Stromal cell of bone marrow (primary cell): ENCODE data around the gene RNF223.
"Not testable (repeated sequence)": the region's sequence is repeated elsewhere in the genome, so short reads cannot be mapped to it uniquely, and the experiment has no call there.

Experiments
- DNase-seq: peaks from one replicate; pipeline ENCODE4 v3.0.0-alpha.2; 2012; ENCODE audit warnings: low read depth

RNF223 gene

DNA sequence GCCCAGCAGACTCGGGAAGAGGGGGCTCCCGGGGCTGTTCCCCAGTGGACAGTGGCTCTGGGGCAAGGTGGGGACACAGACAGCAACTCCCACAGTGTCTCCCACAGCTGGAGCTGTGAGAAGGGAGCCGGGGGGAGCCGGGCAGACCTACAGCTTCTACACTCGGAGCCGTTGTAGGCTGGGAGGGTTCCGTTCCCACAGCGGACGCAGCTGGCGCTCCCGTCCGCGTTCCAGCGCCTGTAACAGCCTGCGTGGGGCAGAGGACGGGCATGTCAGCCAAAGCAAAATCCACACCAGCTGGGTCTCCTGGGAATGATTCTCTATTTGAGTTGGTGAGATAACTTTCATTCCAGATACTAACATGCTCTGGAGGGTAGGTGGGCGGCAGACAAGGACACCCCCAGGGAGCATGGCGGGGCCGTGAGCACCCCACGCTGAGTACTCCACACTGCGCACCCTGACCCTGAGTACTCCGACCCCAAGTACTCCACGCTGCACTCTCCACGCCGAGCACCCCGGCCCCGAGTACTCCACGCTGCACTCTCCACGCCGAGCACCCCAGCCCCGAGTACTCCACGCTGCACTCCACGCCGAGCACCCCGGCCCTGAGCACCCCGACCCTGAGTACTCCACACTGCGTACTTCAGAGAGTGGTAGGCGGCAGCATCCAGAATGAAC is 13.4 kb upstream of the RNF223 start:
- DNase-seq: no peak

DNA sequence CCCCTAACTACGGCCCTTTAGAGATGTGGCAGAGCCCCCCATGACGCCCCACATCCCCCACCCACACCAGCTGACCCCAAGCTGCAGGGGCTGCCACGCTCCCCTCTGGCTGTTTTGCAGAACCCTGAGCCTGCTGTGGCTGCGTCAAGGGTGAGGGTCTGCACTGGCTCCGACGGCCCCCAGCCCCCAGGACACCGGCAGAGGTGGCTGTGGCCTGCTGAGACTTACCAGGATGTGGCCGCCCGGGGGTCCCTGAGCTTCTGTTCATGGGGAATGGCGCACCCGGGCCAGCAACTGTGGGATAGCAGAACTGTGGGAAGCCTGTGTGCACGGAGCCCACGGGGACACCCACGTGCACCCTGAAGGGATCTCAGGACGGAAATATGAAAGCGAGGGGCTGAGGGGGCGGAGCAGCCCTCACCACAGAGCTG is 12.8 kb upstream of the RNF223 start:
- DNase-seq: no peak

GRCh38 chr1:1085911-1086841 is 12.1 kb upstream of the RNF223 start:
- no peak for DNase-seq

DNA sequence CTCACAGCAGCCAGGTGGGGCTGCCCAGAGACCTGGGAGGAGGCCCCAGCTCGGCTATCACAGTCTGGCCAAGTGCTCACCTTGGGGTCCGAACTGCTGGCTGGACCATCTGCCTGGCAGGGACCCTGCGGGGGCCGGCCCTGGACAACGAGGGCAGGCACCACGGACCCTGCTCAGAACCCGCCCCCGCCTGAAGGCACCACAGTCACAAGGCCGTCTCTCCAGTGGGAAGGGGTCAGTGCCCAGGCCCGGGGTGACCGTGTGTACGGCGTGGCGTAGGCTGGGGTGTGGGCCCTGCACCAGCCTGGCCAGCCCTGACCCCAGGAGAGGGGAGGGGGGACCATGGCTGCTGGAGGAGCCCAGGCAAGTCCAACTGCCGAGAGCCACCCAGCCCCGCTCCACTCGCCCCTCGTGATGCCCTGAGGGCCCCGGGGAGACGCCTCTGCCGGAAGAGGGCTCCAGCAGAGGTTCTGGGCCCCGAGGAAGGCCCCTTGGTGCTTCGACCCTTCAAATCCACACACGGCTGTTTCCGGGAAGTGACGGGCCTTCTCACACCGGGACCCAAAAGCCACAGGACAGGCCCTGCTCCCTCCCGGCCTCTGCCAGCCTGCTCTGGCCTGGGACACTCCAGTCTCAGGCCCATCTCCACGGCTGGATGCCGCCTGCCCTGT is 11.2 kb upstream of the RNF223 start:
- no peak for DNase-seq

DNA sequence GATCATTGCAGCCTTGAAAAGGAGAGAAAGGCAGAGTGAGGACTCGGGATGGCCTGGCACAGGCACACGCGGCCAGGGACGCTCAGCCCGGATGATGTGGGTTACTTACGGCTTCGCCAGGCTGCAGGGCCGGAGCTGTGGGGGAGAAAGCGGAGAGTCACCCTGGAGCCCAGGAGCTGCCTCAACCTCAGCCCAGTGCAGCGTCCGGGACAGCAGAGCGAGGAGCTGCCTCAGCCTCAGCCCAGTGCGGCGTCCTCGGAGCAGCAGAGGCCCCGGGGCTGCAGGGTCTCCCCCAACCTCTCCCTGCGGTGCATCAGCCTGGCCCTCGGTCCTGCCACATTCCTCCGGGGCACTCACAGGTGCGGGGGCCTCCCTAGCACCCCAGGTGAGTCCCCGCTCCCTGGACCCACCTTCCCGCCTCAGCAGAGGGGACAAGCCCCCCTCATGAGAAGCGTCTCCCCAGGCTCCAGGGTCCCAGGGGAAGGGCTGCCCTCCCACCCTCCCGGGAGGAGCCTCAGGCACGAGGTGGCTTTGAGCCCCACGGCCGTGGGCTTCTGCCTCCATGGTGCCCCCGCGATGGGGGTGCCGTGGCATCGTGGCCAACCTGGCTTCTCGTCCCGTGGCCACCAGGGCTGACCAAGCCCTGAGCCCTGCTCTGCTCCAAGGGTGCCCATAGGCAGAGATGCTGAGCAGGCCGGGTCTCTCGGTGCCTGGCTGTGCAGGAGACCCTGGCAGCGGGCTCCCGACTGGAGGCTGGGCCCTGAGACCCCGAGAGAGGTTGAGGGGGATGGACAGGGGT is 10.5 kb upstream of the RNF223 start:
- DNase-seq: no peak

- no peak for DNase-seq
These were observed 9.6 kb upstream of the RNF223 start for GRCh38 chr1:1083416-1084371.

- no peak for DNase-seq
These were observed 8.8 kb upstream of the RNF223 start for GRCh38 chr1:1082776-1083415.

GRCh38 chr1:1082239-1082775 is 8.2 kb upstream of the RNF223 start:
- no peak for DNase-seq

GRCh38 chr1:1081311-1082238 is 7.5 kb upstream of the RNF223 start:
- DNase-seq: no peak

- no peak for DNase-seq
These were observed 6.8 kb upstream of the RNF223 start for GRCh38 chr1:1080951-1081310.

GRCh38 chr1:1080122-1080757 is 6.1 kb upstream of the RNF223 start:
- no peak for DNase-seq

GRCh38 chr1:1079408-1080121 is 5.5 kb upstream of the RNF223 start:
- no peak for DNase-seq

DNA sequence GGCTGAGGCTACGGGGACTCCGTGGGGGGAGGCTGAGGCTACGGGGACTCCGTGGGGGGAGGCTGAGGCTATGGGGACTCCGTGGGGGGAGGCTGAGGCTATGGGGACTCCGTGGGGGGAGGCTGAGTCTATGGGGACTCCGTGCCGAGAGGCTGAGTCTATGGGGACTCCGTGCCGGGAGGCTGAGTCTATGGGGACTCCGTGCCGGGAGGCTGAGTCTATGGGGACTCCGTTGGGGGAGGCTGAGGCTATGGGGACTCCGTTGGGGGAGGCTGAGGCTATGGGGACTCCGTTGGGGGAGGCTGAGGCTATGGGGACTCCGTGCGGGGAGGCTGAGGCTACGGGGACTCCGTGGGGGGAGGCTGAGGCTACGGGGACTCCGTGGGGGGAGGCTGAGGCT is 3.3 kb upstream of the RNF223 start:
- DNase-seq: not testable (repeated sequence)

DNA sequence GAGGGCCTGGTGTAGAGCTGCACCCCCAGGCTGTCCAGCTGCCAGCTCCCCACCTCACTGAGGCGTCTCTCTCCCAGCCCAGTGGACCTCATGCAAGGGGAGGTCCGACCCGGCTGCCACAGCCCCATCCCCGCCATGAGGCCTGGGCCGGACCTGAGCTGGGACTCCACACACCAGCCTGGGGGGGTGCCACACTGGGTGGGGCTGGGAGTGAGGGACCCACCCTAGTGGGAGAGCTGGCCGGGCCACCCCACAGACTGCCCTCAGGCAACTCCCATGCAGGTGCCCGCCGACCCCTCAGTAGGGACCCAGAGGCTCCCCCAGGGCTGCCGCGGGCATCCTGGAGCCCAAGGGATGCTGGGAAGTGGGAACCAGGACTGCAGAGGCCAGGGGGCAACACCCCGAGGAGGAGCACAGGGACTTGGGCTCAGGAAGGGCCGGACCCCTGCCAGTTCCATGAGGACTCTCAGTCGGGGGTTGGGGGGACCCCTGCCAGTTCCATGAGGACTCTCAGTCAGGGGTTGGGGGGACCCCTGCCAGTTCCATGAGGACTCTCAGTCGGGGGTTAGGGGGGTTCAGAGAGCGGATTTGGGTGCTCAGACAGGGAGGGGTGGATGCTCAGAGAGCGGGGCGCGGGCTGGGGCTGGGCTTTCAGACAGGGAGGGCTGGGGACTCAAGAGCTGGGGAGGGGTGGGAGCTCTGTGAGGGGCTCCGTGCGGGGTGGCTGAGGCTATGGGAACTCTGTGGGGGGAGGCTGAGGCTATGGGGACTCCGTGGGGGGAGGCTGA is 1.2 kb upstream of the RNF223 start:
- no peak for DNase-seq

GRCh38 chr1:1074631-1075147 is 583 bp upstream of the RNF223 start:
- no peak for DNase-seq

DNA sequence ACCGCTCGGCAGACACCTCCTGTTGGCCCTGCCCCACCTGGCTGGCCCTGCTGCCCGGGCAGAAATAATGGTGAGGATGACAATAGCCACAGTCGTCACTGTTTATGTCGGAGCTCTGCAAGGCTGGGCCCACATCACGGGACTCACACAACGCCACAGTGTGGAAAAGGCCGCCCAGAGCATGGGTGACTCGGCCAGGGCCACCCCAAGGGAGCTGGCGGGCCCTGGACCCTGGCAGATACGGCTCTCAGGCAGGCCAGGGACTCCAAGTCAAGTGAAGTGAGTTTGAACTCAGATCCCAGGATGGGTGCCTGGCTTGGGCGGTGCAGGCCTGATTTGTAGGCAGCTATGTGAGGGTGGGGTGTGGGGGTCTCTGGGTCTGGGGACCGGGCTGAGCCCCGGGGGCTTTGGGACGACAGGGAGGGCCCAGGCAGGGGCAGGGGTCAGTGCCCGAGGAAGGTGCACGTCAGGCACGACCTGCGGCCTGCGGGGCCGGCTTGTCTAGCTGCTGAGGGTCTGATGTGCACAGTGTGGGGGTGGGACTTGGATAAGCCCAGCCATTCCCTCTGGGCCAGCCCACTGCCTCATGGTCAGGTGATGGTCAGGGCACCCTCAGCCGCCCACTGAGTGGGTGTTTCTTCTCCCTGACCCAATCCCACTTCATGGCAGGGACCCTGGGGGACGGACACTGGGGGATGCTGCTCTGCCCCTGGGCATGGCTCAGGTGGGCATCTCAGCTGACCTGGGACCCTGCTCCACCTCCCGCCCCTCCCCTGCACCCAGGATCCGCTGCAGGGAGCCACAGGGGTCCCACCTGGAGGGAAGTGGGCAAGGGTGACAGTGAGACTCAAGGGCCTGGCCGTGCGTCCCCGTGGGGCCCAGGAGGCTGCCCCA is 1.0 kb downstream of the RNF223 start:
- no peak for DNase-seq
